NCI-H128 (cell line): ENCODE measurements around the gene TRPM7.
"Not testable (repeated sequence)": the region's sequence is repeated elsewhere in the genome, so short reads cannot be mapped to it uniquely, and the experiment has no call there.

ENCODE experiments used
- DNase-seq: peaks from one replicate; lab custom pipeline; 2025; ENCODE audit not compliant: unreplicated experiment; lab: John Stamatoyannopoulos, UW

Gene TRPM7

DNA sequence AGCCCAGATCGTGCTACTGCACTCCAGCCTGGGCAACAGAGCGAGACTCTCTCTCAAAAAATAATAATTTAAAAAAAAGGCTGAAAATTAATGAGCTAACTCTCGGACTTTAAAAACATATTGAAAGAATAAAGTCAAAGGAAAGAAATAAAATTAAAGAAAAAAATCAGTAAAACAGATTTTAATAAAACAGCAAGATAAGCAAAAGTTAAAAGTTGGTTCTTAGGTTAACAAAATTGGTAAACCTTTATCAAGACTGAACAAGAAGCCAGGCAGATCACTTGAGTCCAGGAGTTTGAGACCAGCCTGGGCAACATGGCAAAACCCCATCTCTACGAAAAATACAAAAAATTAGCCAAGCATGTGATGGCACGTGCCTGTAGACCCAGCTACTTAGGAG, 20.7 kb downstream of the TRPM7 start:
- DNase-seq, result no peak

DNA sequence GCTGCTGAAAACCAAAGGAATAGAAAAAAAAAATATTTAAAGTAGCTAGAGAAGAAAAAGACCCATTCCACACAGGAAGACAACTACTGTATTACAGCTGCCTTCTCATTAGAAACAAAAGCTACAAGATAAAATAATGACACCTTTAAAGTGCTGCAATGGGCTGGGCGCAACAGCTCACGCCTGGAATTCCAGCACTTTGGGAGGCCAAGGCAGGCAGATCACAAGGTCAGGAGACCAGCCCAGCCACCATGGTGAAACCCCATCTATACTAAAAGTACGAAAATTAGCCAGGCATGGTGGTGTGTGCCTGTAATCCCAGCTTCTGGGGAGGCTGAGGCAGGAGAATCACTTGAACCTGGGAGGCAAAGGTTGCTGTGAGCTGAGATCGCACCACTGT, 31.0 kb downstream of the TRPM7 start:
- no peak for DNase-seq

DNA sequence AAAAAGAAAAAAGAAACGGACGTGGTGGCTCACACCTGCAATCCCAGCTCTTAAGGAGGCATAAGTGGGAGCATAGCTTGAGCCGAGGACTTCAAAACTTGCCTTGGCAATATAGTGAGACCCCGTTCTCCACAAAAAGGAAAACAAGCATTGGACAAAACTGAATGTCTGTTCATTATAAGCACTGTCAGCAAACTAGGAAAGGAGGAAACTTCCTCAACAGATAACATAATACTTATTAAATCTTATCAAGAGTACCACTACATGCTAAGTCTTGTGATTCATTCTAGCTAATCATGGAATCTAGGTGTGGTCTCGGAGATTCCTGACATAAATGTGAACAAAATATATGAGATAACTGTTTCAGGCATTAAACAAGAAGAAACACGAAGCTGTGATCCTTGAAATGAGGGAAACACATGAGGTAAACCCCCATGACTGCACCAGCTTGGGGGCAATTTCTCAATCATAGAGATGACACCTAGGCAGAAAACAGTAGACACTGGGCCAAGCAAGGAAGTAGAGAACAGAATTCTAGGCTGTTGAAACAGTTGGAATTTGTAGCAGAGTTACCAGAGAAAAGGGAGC, 33.3 kb downstream of the TRPM7 start:
- no peak for DNase-seq

DNA sequence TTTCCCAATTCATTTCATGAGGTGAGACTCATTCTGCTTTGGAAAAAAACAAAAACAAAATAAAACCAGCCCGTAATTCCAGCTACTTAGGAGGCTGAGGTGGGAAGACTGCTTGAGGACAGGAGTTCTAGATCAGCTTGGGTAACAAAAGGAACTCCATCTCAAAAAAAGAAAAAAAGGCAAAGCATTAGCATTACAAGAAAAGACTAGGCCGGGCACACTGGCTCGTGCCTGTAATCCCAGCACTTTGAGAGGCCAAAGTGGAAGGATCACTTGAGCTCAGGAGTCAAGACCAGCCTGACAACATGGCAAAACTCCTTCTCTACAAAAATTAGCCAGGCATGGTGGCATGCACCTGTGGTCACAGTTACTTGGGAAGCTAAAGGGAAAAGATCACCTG, 33.9 kb downstream of the TRPM7 start:
- no peak for DNase-seq

DNA sequence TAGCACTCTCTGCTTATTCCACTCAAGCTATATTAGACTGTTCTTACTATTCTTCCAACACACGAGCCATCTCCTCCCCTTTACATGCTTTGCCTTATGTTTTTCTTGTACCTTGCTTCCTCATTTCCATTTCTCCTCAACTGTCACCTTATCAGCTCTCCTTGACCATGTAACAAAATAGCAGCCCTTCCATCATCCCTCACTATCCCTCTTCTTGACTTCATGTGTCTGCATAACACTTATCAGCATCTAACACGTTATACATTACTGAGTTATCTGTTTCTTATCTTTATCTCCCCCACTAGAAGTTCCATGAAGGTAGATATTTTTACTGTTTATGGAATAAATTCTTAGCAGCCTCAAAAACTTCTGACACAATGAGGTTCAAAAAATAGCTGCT, 45.3 kb downstream of the TRPM7 start:
- no peak for DNase-seq

DNA sequence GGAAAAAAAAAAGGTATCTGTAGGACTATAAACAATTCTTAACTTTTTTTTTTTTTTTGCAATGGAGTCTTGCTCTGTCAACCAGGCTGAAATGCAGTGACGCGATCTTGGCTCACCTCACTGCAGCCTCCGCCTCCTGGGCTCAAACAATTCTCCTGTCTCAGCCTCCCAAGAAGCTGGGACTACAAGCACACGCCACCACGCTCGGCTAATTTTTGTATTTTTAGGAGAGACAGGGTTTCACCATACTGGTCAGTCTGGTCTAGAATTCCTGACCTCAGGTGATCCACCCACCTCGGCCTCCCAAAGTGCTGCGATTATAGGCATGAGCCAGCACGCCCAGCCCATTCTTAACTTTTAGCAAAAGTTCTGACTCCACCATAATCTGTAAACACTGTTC, 50.5 kb downstream of the TRPM7 start:
- no peak for DNase-seq

DNA sequence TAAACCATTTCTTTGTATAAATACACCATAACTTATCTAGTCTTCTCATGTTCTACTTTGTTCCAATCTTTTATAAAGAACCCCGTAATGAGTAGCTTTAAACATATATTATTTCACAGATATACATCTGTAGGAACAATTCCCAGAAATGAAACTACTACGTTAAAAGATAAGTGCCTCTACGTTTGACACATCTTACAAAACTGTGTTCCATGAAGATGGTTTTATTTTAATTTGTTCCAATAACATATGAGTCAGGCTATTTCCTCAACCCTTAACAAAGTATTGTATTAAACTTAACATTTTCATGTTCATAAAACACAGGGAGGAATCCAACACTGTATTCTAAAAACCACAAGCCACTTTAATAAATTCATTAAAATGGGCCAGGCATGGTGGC, 52.9 kb downstream of the TRPM7 start:
- DNase-seq, result no peak

DNA sequence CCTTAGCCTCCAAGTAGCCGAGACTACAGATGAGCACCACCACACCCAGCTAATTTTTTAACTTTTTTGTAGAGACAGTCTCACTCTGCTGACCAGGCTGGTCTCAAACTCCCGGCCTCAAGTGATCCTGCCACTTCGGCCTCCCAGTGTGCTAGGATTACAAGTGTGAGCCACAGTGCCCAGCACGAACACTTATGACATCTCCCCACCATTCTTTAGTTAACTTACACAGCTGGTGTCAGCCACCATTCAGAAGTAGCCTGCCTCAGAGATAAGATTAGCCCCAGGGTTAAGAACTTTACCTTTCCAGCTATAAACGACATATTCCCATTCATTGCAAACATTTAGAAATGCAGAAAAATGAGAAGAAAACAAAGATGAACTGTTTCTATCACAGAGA, 58.2 kb downstream of the TRPM7 start:
- no peak for DNase-seq

DNA sequence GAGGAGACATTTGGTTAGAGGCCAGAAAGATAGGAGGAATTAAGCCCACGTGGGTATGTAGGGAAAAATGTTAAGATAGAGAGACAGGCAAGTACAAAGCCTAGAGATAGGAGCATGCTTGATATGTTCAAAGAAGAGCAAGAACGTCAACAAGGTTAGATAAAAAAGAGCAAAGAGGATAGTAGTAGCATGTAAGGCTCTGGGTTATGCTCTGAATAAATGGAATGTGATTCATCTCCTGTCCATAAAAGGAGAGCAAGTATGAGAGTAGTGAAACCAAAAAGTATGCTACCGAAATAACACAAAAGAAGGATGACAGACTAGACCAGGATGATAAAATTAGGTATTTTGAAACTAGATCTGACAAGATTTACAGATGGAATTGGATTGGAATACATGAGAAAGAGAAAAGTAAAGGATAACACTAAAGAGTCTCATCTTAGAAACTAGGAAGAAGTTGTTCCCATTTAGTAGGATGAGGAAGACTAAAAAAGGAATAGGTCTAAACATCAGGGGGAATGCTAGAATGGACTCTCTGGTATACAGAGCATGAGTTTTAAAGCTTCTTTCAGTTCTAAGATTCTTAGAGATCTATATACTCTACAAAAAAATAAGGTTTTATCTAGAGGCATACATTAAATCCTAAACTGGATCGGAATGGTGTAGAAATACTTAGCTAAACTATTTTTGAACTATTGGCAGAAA, 59.1 kb downstream of the TRPM7 start:
- no peak for DNase-seq

DNA sequence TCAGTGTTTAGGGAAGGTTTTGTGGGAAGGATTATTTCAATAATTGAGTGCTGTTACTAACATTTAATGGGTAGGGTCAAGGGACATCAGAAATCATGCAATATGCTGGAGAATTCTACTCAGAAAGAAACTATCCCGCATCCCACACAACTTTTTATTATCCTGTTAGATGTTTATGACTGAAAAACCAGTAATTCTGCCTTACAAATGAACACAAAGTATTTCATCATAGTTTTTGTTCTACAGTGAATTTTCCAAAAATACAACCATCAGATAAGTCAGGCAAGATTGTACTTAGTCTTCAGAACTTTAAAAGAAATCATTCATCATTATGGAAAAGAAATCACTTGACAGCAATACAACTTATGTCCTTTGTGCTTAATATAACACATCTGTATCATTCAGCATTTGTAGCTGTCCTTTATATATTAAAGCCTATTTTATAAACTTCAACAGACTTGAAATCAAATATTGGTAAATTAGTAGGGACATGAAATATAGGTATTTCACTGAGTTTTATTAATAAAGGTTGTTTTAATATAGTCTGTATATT, 61.9 kb downstream of the TRPM7 start:
- DNase-seq, result no peak

DNA sequence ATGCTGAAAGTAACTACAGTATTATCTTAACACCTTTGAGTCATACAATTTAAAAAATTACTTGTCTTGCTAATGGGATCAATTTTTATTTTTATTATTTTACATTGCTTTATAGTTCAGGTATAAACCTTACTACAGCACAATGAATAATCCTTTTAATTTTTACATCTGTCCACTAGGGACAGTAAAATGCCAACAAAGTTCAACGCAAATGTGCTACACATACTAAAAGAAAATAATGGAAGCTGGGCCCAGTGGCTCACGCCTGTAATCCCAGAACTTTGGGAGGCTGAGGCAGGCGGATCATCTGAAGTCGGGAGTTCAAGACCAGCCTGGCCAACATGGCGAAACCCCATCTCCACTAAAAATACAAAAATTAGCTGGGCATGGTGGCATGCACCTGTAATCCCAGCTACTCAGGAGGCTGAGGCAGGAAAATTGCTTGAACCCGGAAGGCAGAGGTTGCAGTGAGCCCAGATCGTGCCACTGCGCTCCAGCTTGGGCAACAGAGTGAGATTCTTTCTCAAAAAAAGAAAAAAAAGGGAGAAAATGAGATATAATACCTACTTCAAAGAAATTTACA, 64.1 kb downstream of the TRPM7 start:
- DNase-seq, result not testable (repeated sequence)

DNA sequence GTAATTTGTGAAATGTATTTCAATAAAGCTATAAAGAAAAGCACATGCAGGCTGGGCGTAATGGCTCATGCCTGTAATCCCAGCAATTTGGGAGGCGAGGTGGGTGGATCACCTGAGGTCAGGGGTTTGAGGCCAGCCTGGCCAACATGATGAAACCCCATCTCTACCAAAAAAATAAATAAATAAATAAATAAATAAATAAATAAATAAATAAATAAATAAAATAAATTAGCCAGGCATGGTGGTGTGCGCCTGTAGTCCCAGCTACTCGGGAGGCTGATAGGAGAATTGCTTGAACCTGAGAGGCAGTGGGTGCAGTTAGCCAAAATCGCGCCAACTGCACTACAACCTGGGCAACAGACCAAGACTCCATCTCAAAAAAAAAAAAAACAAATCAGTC, 69.6 kb downstream of the TRPM7 start:
- DNase-seq, result not testable (repeated sequence)

DNA sequence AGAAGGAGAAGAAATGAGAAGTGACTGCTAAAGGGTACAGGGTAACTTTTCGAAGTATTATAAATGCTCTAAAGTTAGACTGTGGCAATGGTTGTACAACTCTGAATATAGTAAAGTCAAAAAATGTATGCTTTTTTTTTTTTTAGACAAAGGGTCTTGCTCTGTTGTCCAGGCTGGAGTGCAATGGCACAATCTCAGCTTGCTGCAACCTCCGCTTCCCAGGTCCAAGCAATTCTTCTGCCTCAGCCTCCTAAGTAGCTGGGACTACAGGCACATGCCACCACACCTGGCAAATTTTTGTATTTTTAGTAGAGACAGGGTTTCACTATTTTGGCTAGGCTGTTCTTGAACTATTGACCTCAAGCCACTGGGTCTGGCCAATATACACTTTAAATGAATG, 70.0 kb downstream of the TRPM7 start:
- DNase-seq, result not testable (repeated sequence)

DNA sequence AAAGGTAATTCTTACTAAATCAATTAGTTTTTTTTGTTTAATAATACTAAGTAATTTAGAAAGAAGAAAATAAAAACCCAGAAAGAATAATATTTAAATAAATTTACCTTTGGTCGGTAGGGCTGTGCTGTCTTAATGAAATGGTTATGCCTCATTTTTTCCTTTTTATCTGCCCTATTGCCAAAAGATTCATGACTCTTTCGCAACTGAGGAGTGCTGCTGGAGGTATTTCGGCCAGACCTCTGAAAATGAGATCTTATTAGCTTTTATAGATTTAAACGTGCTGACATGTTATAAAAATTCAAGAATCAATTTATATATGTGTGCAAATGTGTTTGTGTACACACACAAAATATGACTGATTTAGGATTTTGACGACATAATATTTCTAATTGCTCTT, 73.0 kb downstream of the TRPM7 start:
- DNase-seq, result no peak

DNA sequence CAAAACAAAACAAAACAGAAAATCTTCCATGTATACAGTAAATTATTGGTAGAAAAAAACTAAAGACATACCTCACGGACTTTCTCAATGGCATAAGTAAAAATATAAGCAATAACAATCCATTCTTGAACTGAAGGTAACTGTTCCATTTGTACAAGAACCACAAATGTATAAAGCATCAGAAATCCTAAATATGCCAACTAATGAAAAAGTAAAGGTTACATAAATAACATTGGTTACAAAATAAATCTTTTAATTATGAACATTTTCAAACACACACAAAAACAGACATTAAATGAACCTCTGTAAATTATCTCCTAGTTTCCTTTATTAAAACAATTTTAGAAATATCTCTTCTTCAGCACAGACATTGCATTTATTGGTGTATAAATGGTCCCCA, 79.5 kb downstream of the TRPM7 start:
- DNase-seq, result no peak

DNA sequence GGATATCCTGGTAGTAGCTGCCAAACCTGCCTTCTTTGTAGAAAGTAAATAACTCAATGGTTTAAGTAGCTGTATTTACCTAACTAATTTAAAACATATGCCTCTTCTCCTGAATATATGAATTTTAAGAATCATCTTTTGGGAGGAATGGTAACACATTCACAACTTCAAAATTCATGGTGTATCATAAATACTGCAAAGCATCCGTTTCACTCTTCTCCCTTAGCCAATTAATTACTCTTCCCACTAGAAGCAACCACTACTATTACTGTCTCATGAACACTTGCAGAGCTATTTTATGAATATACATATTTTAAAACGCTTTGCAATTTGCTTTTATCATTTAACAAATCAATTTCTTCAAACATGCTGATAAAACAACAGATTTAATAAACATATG, 81.1 kb downstream of the TRPM7 start:
- no peak for DNase-seq

DNA sequence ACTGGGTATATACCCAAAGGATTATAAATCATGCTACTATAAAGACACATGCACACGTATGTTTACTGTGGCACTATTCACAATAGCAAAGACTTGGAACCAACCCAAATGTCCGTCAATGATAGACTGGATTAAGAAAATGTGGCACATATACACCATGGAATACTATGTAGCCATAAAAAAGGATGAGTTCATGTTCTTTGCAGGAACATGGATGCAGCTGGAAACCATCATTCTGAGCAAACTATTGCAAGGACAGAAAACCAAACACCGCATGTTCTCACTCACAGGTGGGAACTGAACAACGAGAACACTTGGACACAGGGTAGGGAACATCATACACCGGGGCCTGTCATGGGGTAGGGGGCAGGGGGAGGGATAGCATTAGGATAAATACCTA, 84.6 kb downstream of the TRPM7 start:
- DNase-seq, result not testable (repeated sequence)

DNA sequence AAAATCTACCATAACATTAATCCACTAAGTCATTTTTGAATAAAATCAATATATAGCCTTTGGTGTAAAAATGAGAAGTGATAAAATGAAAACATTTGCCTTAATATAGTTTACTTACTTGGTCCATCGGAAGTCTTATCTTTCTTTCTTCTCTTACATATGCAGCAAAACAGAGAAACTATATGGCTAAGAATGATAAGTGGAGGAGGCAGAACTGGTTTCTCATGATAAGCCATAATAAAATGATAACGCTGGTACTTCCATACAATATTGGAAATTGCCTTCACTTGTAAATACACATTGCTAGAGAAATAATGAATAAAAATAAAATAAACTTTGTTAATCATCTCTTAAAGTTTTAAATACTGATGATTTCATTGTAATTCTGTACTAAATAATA, 92.3 kb downstream of the TRPM7 start:
- no peak for DNase-seq

DNA sequence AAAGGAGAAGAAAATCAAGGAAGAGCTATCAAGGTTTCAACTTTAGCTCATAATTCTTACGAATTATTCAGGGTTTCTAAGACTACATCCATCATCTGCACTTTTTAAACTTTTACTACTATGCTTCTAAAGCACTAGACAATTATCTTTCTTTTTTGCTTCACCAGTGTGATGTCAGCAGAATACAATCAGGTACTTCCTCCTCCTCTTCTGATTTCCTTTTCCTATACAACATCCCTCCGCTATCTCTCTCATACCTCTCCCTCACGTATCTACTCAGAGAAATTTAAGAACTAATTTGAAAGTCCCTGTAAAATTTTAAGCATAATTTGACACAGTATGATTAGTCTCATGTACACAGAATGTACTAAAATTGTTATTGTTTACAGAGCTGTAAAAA, 92.8 kb downstream of the TRPM7 start:
- no peak for DNase-seq

DNA sequence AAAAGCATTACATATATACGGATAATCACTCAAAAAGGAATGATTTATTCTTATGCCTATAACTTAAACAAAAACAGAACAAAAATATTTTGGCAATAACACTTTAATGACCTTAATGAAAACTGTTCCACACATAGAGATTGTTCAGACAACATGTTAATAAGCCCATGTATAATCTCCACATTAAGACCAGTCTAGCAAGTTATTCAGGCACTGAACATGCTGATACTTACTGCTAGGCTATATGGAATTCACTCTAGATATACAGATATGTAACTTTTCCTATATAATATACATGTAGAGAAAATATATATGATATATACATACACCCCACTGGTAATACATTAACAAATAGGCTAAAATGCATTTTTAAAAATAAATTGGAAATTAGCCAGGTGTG, 96.3 kb downstream of the TRPM7 start:
- no peak for DNase-seq

DNA sequence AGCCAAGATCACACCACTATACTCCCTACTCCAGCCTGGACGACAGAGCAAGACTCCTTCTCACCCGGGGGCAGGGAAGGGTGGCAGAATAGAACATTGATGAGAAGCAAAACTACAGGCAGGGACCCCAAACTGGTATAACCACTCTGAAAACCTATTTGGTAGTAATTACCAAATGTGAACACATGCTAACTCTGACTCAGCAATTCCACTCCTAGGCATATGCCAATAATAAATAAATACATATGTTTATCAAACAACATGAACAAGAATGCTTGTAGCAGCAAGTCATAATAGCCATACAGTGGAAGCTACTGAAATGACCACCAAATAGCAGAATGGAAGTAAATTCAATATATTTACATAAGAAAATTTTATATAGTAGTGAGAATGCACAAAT, 109.1 kb downstream of the TRPM7 start:
- DNase-seq, result no peak

DNA sequence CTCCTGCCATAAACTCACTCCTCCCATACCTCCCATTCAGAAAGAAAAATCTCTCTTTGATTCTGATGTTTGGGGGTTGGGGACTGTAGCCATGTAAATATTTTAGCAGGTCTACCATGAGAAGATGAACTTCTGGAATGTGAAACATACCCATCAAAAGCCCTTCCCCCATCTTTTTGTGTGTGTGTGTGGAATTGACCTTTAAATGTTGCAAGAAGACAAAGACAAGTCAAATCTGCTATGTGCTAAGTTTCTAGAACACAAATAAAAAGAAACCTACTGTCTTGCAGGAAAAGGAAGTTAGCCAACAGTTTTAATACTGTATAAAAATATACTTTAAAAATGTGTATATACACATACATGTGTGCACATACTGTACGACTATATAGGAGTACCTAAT, 110.4 kb downstream of the TRPM7 start:
- no peak for DNase-seq

DNA sequence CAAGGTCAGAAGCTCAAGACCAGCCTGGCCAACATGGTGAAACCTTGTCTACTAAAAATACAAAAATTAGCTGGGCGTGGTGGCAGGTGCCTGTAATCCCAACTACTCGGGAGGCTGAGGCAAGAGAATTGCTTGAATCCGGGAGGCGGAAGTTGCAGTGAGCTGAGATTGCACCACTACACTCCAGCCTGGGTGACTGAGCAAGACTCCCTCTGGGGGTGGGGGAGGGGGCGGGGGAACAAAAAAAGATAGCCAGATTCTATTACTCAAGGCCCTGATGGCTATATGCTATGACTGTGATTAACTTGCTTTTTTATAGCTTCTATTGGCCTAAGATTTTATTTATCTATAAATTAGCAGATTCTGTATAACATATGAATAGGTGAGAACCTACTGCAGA, 112.8 kb downstream of the TRPM7 start:
- not testable (repeated sequence) for DNase-seq
